ENCODE results near the gene SS18L1. TPM values are rescaled to one million over a fixed set of nuclear protein-coding genes. Genes with fewer than 3 reads are reported as not detected.
A peak's percentile ranks its signal among the peaks of the same experiment; 100 is the strongest.

SS18L1 gene
- polyA plus RNA-seq, 1 of the 3 experiments (the other 2 are of a cell fraction): 10.7 TPM

GRCh38 chr20:62116558-62117361 lies 26.8 kb upstream of the SS18L1 start (continued):
- TF ChIP-seq USF2 (IDR thresholded peaks at IDR 0.05; ENCODE audit: borderline replicate concordance, low read depth, low read length): no peak
- no peak for TF ChIP-seq NFIC (IDR thresholded peaks at IDR 0.05; ENCODE audit: borderline replicate concordance)
- no peak for TF ChIP-seq REST (IDR thresholded peaks at IDR 0.05; ENCODE audit: low read depth, low read length)
- no peak for TF ChIP-seq SIN3A (IDR thresholded peaks at IDR 0.05; ENCODE audit: borderline replicate concordance, low read depth, low read length)
- TF ChIP-seq RXRA (IDR thresholded peaks at IDR 0.05; ENCODE audit: borderline replicate concordance, low read depth): no peak
- no peak for TF ChIP-seq SMC3 (IDR thresholded peaks at IDR 0.05; ENCODE audit: low read depth, low read length)

GRCh38 chr20:62117362-62117646 lies 26.3 kb upstream of the SS18L1 start:
- no peak for TF ChIP-seq FOXJ3 (CRISPR knock-in tag; IDR thresholded peaks at IDR 0.05)
- TF ChIP-seq EP300 (IDR thresholded peaks at IDR 0.05; ENCODE audit: borderline replicate concordance in 1 of 2, low read depth in 1 of 2, low read length in 1 of 2): peak in 1 of 2 experiments; percentile 38; a peak in 1 of 4 replicates
- TF ChIP-seq MXI1 (IDR thresholded peaks at IDR 0.05; ENCODE audit: low read depth, low read length): 0 out of 2 replicates have a peak, but pooled peaks have one; percentile 46
- peak; percentile 84 for TF ChIP-seq GATA2 (CRISPR knock-in tag; IDR thresholded peaks at IDR 0.05)
- ChIA-PET POLR2A (interaction anchor here (0.9 kb wide), 1 partner anchor 51 kb away, joined by 3 read pairs; no protein-coding TSS in a partner anchor), CTCF (no interaction called here)
- Histone ChIP-seq H3K79me2 (ENCODE audit: insufficient read depth) (no peaks in the 10 kb centered on the region), H3K27ac (ENCODE audit: low read depth in 2 of 2, low read length in 1 of 2) (peak overlapping the region in 1 of 2 experiments; percentile 35; a peak in 1 of 4 replicates), H3K4me2 (no peak overlapping the region), H3K27me3 (ENCODE audit: insufficient read depth) (no peaks in the 10 kb centered on the region), H4K20me1 (ENCODE audit: insufficient read depth) (no peaks in the 10 kb centered on the region), H3K9me2 (no peaks in the 10 kb centered on the region), H2AFZ (ENCODE audit: low read depth) (no peak overlapping the region), H3F3A (replicated peaks; ENCODE audit: insufficient read depth) (peaks cover 6% of the 10 kb centered on the region), H3K9ac (no peak overlapping the region), H3K9me3 (no peaks in the 10 kb centered on the region), H3K36me3 (replicated peaks in 1 of 2; ENCODE audit: control insufficient read depth in 1 of 2, insufficient read depth in 2 of 2, low read length in 1 of 2) (no peaks in the 10 kb centered on the region), H3K4me1 (ENCODE audit: control insufficient read depth in 1 of 2, insufficient read depth in 2 of 2, low read depth in 1 of 2, low read length in 1 of 2) (peaks cover 0 to 23% of the 10 kb centered on the region in 2 experiments; a peak in 2 of 4 replicates), H3K4me3 (ENCODE audit: low read depth in 2 of 2, low read length in 1 of 2) (no peak overlapping the region)
- peak; percentile 85 for DNase-seq
- 31% methylated on average over 8 of the region's 9 CpGs for WGBS (ENCODE audit: low lambda C conversion rate)

Measured in SK-N-SH (cell line).